Stimulated activated CD4-positive, alpha-beta T cell treated with anti-CD3 and anti-CD28 coated beads, Interleukin-4, amount 100 ng/mL, for 24 hours (primary cell): ENCODE data around the gene ENGASE.
"Not testable (repeated sequence)": the region's sequence is repeated elsewhere in the genome, so short reads cannot be mapped to it uniquely, and the experiment has no call there.

Experiments used
- DNase-seq: peaks from one replicate; pipeline ENCODE4 v3.0.0-alpha.2; 2020

The ENGASE gene

GRCh38 chr17:79074649-79075445 is at the start of gene ENGASE:
Gene ENGASE (plus strand): TSS chr17:79074824. CDS start chr17:79074945, 121 bp downstream.
- DNase-seq: peak; percentile 90

- no peak for DNase-seq
Measured at GRCh38 chr17:79024901-79025737, 49.5 kb upstream of the ENGASE start.

GRCh38 chr17:79026376-79027273 is 48.0 kb upstream of the ENGASE start:
- no peak for DNase-seq

- DNase-seq: no peak
Measured at GRCh38 chr17:79027274-79027924, 47.2 kb upstream of the ENGASE start.

GRCh38 chr17:79027925-79028491 is 46.6 kb upstream of the ENGASE start:
- no peak for DNase-seq

GRCh38 chr17:79028496-79029326 is 45.9 kb upstream of the ENGASE start:
- no peak for DNase-seq

- no peak for DNase-seq
Measured at GRCh38 chr17:79029327-79030009, 45.2 kb upstream of the ENGASE start.

- DNase-seq: not testable (repeated sequence)
Measured at GRCh38 chr17:79030636-79031035, 44.0 kb upstream of the ENGASE start.

GRCh38 chr17:79031996-79032875 is 42.4 kb upstream of the ENGASE start:
- DNase-seq: no peak

GRCh38 chr17:79033046-79033616 is 41.5 kb upstream of the ENGASE start:
- no peak for DNase-seq

- no peak for DNase-seq
Measured at GRCh38 chr17:79033741-79034501, 40.7 kb upstream of the ENGASE start.

- DNase-seq: no peak
Measured at GRCh38 chr17:79034931-79035485, 39.6 kb upstream of the ENGASE start.

- no peak for DNase-seq
Measured at GRCh38 chr17:79035686-79036085, 38.9 kb upstream of the ENGASE start.

GRCh38 chr17:79036181-79036580 is 38.4 kb upstream of the ENGASE start:
- DNase-seq: no peak

- DNase-seq: no peak
Measured at GRCh38 chr17:79036596-79036995, 38.0 kb upstream of the ENGASE start.

GRCh38 chr17:79038545-79039135 is 36.0 kb upstream of the ENGASE start:
- DNase-seq: no peak

- DNase-seq: no peak
Measured at GRCh38 chr17:79039171-79039570, 35.5 kb upstream of the ENGASE start.
